K562 (cell line): ENCODE measurements around the gene SIDT2. TPM values are rescaled to one million over a fixed set of nuclear protein-coding genes. Genes with fewer than 3 reads are reported as not detected.

Experiments used
- ATAC-seq: fragments of 200-7000 bp; cut with Tn5 transposase; 3 replicates; pipeline ENCODE4 v1.9.1; 2020; ENCODE audit warnings: moderate library complexity
- BruUV-seq: library from RNA; stranded (reverse); fragments of 400-500 nt; replicated peaks from 2 replicates; lab custom pipeline; 2021; lab: Mats Ljungman, UMichigan
- CTCF ChIA-PET: fragments of 300-600 bp; formaldehyde crosslinking; extraction: SDS; loops from one replicate; lab custom pipeline; 2021; ENCODE audit warnings: low intra/inter-chr PET ratio; lab: Yijun Ruan, JAX
- POLR2A ChIA-PET: fragments of 300-600, 350-650 bp; sonication (Branson Sonifier 250); formaldehyde crosslinking; extraction: SDS; loops from one replicate; lab custom pipeline; 2021; ENCODE audit warnings: antibody characterized with exemption, inconsistent platforms; lab: Yijun Ruan, JAX
- DNase-seq, 4 experiments: peaks; one replicate each; pipeline versions ENCODE4 v3.0.0 to v3.0.0-alpha.2; 2011 to 2018; ENCODE audit warnings: low spot score in 3 of 4, mixed read lengths in 3 of 4; ENCODE audit errors: extremely low read depth in 1 of 4
- FAIRE-seq: peaks from 2 replicates; lab custom pipeline; 2011; peaks lifted over from hg19 to GRCh38; lab: Jason Lieb, UNC
- H2AFZ ChIP-seq: 2 replicates; pipeline ENCODE4 v1.6.0; 2011; ENCODE audit warnings: low read depth, low read length, control low read depth, inconsistent platforms
- H3K27ac ChIP-seq: fragments of 200-600 bp; 3 replicates; pipeline ENCODE4 v1.8.0; 2011; ENCODE audit warnings: low read depth, mild to moderate bottlenecking, control low read depth, inconsistent platforms, low read length, moderate library complexity, mixed read lengths; ENCODE audit errors: extremely low read depth
- H3K27me3 ChIP-seq, 2 experiments: fragments of 300-600 bp in 1 of 2; 2 replicates in 1 of 2; 3 replicates in 1 of 2; pipeline versions ENCODE4 v1.6.0 to v1.8.0; 2011; ENCODE audit warnings: inconsistent platforms in 2 of 2, low read length in 2 of 2, mild to moderate bottlenecking in 1 of 2, mixed read lengths in 1 of 2, moderate library complexity in 1 of 2; ENCODE audit not compliant: control insufficient read depth in 2 of 2, insufficient read depth in 2 of 2
- H3K36me3 ChIP-seq: fragments of 300-600 bp; 3 replicates; pipeline ENCODE4 v1.8.0; 2011; ENCODE audit warnings: mild to moderate bottlenecking, low read length, inconsistent platforms; ENCODE audit not compliant: control insufficient read depth, insufficient read depth
- H3K4me1 ChIP-seq, 2 experiments: fragments of 200-600 bp in 1 of 2; replicated peaks in 1 of 2; 2 replicates in 1 of 2; 3 replicates in 1 of 2; pipeline versions ENCODE4 v1.5.1 to v1.8.0; 2011; ENCODE audit warnings: inconsistent platforms in 2 of 2, low read length in 2 of 2, mild to moderate bottlenecking in 1 of 2, mixed read lengths in 1 of 2, moderate library complexity in 1 of 2; ENCODE audit not compliant: control insufficient read depth in 2 of 2, insufficient read depth in 2 of 2
- H3K4me2 ChIP-seq: 2 replicates; pipeline ENCODE4 v1.6.1; 2011; ENCODE audit warnings: low read length, control low read depth, inconsistent platforms, mixed read lengths; ENCODE audit not compliant: insufficient read depth
- H3K4me3 ChIP-seq: fragments of 200-600 bp; sonication (generic), shearing (Covaris generic); 2 replicates; pipeline ENCODE4 v1.5.1; 2016; ENCODE audit warnings: control low read depth, inconsistent platforms
- H3K79me2 ChIP-seq: fragments of 200-600 bp; 3 replicates; pipeline ENCODE4 v1.8.0; 2011; ENCODE audit warnings: low read length, inconsistent platforms; ENCODE audit not compliant: control insufficient read depth, insufficient read depth
- H3K9ac ChIP-seq, 2 experiments: 2 replicates each; pipeline versions ENCODE4 v1.6.0 to v1.6.1; 2011; ENCODE audit warnings: low read depth in 2 of 2, low read length in 2 of 2, control low read depth in 1 of 2, inconsistent platforms in 1 of 2, mild to moderate bottlenecking in 1 of 2, mixed read lengths in 1 of 2; ENCODE audit not compliant: insufficient read depth in 1 of 2
- H3K9me1 ChIP-seq: one replicate; pipeline ENCODE4 v1.6.0; 2011; ENCODE audit warnings: inconsistent platforms, mild to moderate bottlenecking, low read length, moderate library complexity; ENCODE audit not compliant: control insufficient read depth, insufficient read depth
- H3K9me3 ChIP-seq: replicated peaks from 2 replicates; pipeline ENCODE4 v1.5.1; 2011; ENCODE audit warnings: low read depth, low read length, inconsistent platforms; ENCODE audit not compliant: control insufficient read depth, insufficient read depth
- H4K20me1 ChIP-seq: replicated peaks from 2 replicates; pipeline ENCODE4 v1.6.1; 2011; ENCODE audit warnings: low read length, inconsistent platforms, mixed read lengths; ENCODE audit not compliant: control insufficient read depth, insufficient read depth
- GATAD2B ChIP-seq: fragments of 450-650 bp; IDR thresholded peaks from 2 replicates; pipeline ENCODE4 v1.6.1; 2017; ENCODE audit warnings: mild to moderate bottlenecking, borderline replicate concordance
- KLF6 ChIP-seq: fragments of 250-450 bp; sonication (Bioruptor Pico); IDR thresholded peaks from 2 replicates; pipeline ENCODE4 v1.4.0; 2020; ENCODE audit warnings: mild to moderate bottlenecking, moderate library complexity, borderline replicate concordance
- MAFK ChIP-seq: IDR thresholded peaks from 2 replicates; pipeline ENCODE4 v1.6.1; 2011; ENCODE audit warnings: low read length, improper control_type of control experiment
- WGBS: fragments of 100-300 bp; shearing (Covaris generic); methylation state at CpG from one replicate; pipeline ENCODE4 v1.1.6; 2016; ENCODE audit warnings: low coverage, mixed read lengths; ENCODE audit not compliant: insufficient coverage; ENCODE audit errors: missing lambda C conversion rate; 5-methylcytosine and 5-hydroxymethylcytosine counted together
- in situ Hi-C: fragments of 300-500 bp; cut with MboI; formaldehyde crosslinking; loops from 4 replicates; pipeline ENCODE4 v1.15.0; 2018; ENCODE audit warnings: inconsistent platforms, mixed read lengths
- intact Hi-C: fragments of 100-400 bp; cut with micrococcal nuclease; formaldehyde crosslinking; loops from 2 replicates; pipeline ENCODE4 v1.14.2; 2022
- polyA plus RNA-seq, 8 experiments: library from polyadenylated mRNA; depleted of rRNA in 4 of 8; stranded (reverse) in 5 of 8; unstranded in 3 of 8; fragments of >200 nt; fragmentation: Nextera tagmentation in 2 of 8; fragmentation: Illumina TruSeq in 1 of 8; extraction: Ambion mirVana in 2 of 8; extraction: Trizol in 1 of 8; gene quantifications; 2 replicates each; pipeline versions ENCODE4 v1.2.1 to v1.2.3, GENCODE V29; 2011 to 2014; ENCODE audit warnings: inconsistent platforms in 1 of 8, missing spikeins in 1 of 8
- total RNA-seq, 7 experiments: library from RNA; depleted of rRNA in 6 of 7; stranded (reverse); fragments of >200 nt in 6 of 7; fragmentation: Illumina TruSeq in 2 of 7; extraction: Trizol in 2 of 7; gene quantifications; 2 replicates each; pipeline versions ENCODE4 v1.2.1 to v1.2.3, GENCODE V29; 2011 to 2021; ENCODE audit warnings: low replicate concordance in 1 of 7

SIDT2 gene
- total and polyA plus RNA-seq, 9 of the 15 experiments (the other 6 are each of a cell fraction or from before 2014, with no cell fraction given): 2.4 to 20.2 (median 6.5) TPM

DNA sequence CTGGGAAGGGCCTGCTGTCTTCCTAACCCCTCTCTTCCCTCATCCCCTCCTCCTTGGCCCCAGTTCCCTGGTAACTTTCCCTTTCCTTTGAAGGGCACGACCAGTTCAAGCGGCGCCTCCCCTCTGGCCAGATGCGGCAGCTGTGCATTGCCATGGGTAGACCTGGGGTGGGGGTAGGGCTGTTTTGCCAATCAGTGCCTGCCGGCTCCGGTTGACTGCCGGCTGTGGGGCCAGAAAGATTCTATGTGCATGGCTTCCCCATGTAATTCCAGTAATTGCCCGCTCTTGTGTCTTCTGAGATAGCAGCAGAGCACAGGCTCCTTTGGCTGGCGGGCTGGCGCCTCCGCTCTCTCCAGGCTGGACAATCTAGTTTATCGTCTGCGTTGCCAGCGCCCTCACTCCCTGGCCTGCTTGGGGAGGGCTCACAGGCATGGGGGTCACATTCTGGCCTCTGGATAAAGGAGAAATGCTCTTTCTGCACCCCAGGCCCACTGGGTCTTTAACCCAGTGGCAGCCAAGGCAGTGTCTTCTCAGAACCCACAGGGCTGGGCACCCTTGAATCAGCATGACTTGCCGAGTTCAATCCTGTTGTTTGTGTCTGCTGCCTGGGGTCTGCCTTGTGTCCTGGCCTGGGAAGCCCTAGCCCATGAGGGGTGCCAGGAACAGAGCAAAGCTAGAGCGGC lies 9.4 kb downstream of the SIDT2 start (continued):
- TF ChIP-seq KLF6 (no peak), MAFK (no peak)

GRCh38 chr11:117188620-117189081 lies 10.1 kb downstream of the SIDT2 start:
- no peak for TF ChIP-seq GATAD2B
- Histone ChIP-seq H3K9me3 (no peaks in the 10 kb centered on the region), H3K79me2 (no peaks in the 10 kb centered on the region), H3K27me3 (no peaks in the 10 kb centered on the region), H3K36me3 (peaks cover 50% of the 10 kb centered on the region; the same call in 1 of the 3 replicates), H2AFZ (no peak overlapping the region), H3K4me2 (no peak overlapping the region), H3K9me1 (no peaks in the 10 kb centered on the region), H3K27ac (no peak overlapping the region), H3K9ac (no peak overlapping the region), H4K20me1 (0 out of 2 replicates have a peak, but pooled peaks cover 3% of the 10 kb centered on the region), H3K4me3 (no peak overlapping the region), H3K4me1 (0 out of 5 replicates have a peak, but pooled peaks cover 0 to 4% of the 10 kb centered on the region in 2 experiments)
- 85% methylated on average over 18 of the region's 20 CpGs for WGBS
- intact Hi-C loops (no loop called here), in situ Hi-C loops (no loop called here)
- FAIRE-seq (no peak), DNase-seq (no peak), ATAC-seq (no peak)
- BruUV-seq: no TSS peak
- ChIA-PET POLR2A (no interaction called here), CTCF (interaction anchor here (0.6 kb wide), 1 partner anchor 448 kb away, joined by 3 read pairs; no protein-coding TSS in a partner anchor)
